Right lobe of liver (tissue), 6 donors: ENCODE measurements around the gene TIMM13. TPM values are rescaled to one million over a fixed set of nuclear protein-coding genes. Genes with fewer than 3 reads are reported as not detected.

Source experiments
- ATAC-seq, 4 donors: fragments of 200-7000 bp; cut with Tn5 transposase; one replicate each; pipeline ENCODE4 v1.9.1; 2020; ENCODE audit warnings: mild to moderate bottlenecking in 4 of 4, moderate library complexity in 4 of 4
- DNase-seq, 3 donors: peaks; one replicate each; pipeline ENCODE4 v3.0.0-alpha.2; 2020
- H3K27ac ChIP-seq, 3 donors: fragments of 200-600 bp; one replicate each; pipeline ENCODE4 v1.8.0; 2022
- H3K27me3 ChIP-seq, 2 donors: fragments of 200-600 bp; one replicate each; pipeline ENCODE4 v1.8.0; 2022
- H3K36me3 ChIP-seq, 4 donors: fragments of 200-600 bp; sonication (generic) in 1 of 4; one replicate each; pipeline versions ENCODE4 v1.5.1 to v1.8.0; 2017 to 2022; ENCODE audit warnings: control low read depth in 1 of 4
- H3K4me1 ChIP-seq, 4 donors: fragments of 200-600 bp; sonication (generic) in 1 of 4; one replicate each; pipeline versions ENCODE4 v1.5.1 to v1.8.0; 2017 to 2022; ENCODE audit warnings: control low read depth in 1 of 4
- H3K4me3 ChIP-seq, 3 donors: fragments of 200-600 bp; one replicate each; pipeline ENCODE4 v1.8.0; 2022
- H3K9me3 ChIP-seq, 4 donors: fragments of 200-600 bp; sonication (generic) in 1 of 4; one replicate each; pipeline versions ENCODE4 v1.5.1 to v1.8.0; 2017 to 2022; ENCODE audit warnings: control low read depth in 1 of 4
- CTCF ChIP-seq, 4 donors: fragments of 200-600 bp in 3 of 4; fragments of 450-650 bp in 1 of 4; IDR thresholded peaks; one replicate each; pipeline versions ENCODE4 v1.5.1 to v1.8.0; 2016 to 2022; ENCODE audit warnings: antibody characterized with exemption in 4 of 4, mild to moderate bottlenecking in 2 of 4
- POLR2A ChIP-seq: fragments of 450-650 bp; IDR thresholded peaks from one replicate; pipeline ENCODE4 v1.6.1; 2017; ENCODE audit warnings: antibody characterized with exemption, mild to moderate bottlenecking
- WGBS: methylation state at CpG from one replicate; pipeline ENCODE4 v1.1.6; 2018; ENCODE audit warnings: low coverage, low lambda C conversion rate; ENCODE audit not compliant: insufficient coverage; ENCODE audit errors: missing lambda C conversion rate; 5-methylcytosine and 5-hydroxymethylcytosine counted together
- intact Hi-C, 2 donors: fragments of 100-400 bp; cut with DNase I; formaldehyde crosslinking; loops; one replicate each; pipeline versions ENCODE4 v1.11.2 to v1.14.1; 2022
- microRNA-seq, 2 donors: library from miRNA; unstranded; fragments of <30 nt; microRNA quantifications; one replicate each; pipeline ENCODE4, GENCODE V29; 2019 to 2020
- total RNA-seq, 6 experiments: library from RNA; depleted of rRNA in 2 of 6; stranded (reverse); fragments of >200 nt in 2 of 6; fragmentation: NEBNext Ultra II Directional in 3 of 6; extraction: Animal tissue kit (Norgen Biotek cat#: 25700) in 3 of 6; gene quantifications; one replicate each; pipeline versions ENCODE4 v1.1.0 to v1.2.4, GENCODE V29; 2016 to 2023
- donor health status: DM: no; HTN: yes; CAD: no.
- donor health status: DM: no; HTN: no; CAD: no.
- donor health status: DM: no; HTN: no; CAD: no.
- donor health status: DM: no; HTN: yes; CAD: no.
- donor health status: DM: no; HTN: yes; CAD: no.

Gene TIMM13
- total RNA-seq, 6 experiments from 2014 or later, result 35.5 to 59.8 (median 51.1) TPM

GRCh38 chr19:2380567-2380966 lies 46.8 kb downstream of the TIMM13 start:
- Histone ChIP-seq H3K4me1 (no peaks in the 10 kb centered on the region), H3K27me3 (no peaks in the 10 kb centered on the region), H3K9me3 (no peaks in the 10 kb centered on the region), H3K27ac (no peak overlapping the region), H3K36me3 (no peaks in the 10 kb centered on the region), H3K4me3 (no peak overlapping the region)
- no peak for ATAC-seq
- TF ChIP-seq CTCF (IDR thresholded peaks at IDR 0.05) (no peak), POLR2A (no peak)
- intact Hi-C loops, result loop anchor here in 1 of 2 donors (10.0 kb wide), 1 partner anchor 46 kb away; no protein-coding TSS in a partner anchor
- WGBS, result 88% methylated on average over 2 of the region's 2 CpGs
- DNase-seq, result no peak

- intact Hi-C loops, result no loop called here
- H3K4me3 ChIP-seq, result no peak overlapping the region
- H3K27me3 ChIP-seq, result no peaks in the 10 kb centered on the region
- no peak for TF ChIP-seq POLR2A
- TF ChIP-seq CTCF (IDR thresholded peaks at IDR 0.05), result no peak
- H3K9me3 ChIP-seq, result no peaks in the 10 kb centered on the region
- DNase-seq (no peak), ATAC-seq (no peak)
- no peaks in the 10 kb centered on the region for H3K4me1 ChIP-seq
- no peak overlapping the region for H3K27ac ChIP-seq
- no peaks in the 10 kb centered on the region for H3K36me3 ChIP-seq
- no CpG with 5 or more reads among the region's 15 CpGs for WGBS
Observed at GRCh38 chr19:2376784-2377519, 50.4 kb downstream of the TIMM13 start.

Small RNAs within 50 kb of the gene (microRNA-seq; reads per million reads assigned to microRNA genes)
- 0 reads per million in 2 donors for gene MIR7108

Other genes with a start within 250 kb of the TIMM13 start
- gene PLEKHJ1, start 191.3 kb downstream of the TIMM13 start, total RNA-seq, result 10 to 100 TPM; 24.4 to 49.3 (median 28.6) TPM
- gene SF3A2, start 190.8 kb downstream of the TIMM13 start, total RNA-seq, result 10 to 100 TPM; 14.0 to 22.1 (median 19.1) TPM
- 1 to 10 TPM in 1 of 6 experiments, under 1 TPM in 5; 0.24 to 1.2 (median 0.59) TPM for gene AMH, start 178.3 kb downstream of the TIMM13 start, total RNA-seq
- under 1 TPM in 3 of 6 experiments, not detected in 3; 0.28 to 0.81 (median 0.42) TPM for gene JSRP1, start 171.2 kb downstream of the TIMM13 start, total RNA-seq
- gene PEAK3, start 145.4 kb downstream of the TIMM13 start, total RNA-seq, result under 1 TPM; 0.07 to 0.49 (median 0.36) TPM
- not detected for gene LINGO3, start 119.4 kb downstream of the TIMM13 start, total RNA-seq
- gene LSM7, start 99.0 kb downstream of the TIMM13 start, total RNA-seq, result 10 to 100 TPM; 22.4 to 64.2 (median 28.2) TPM
- gene SPPL2B, start 98.9 kb downstream of the TIMM13 start, total RNA-seq, result 10 to 100 TPM; 11.8 to 39.8 (median 26.5) TPM
- 1 to 10 TPM in 3 of 6 experiments, under 1 TPM in 3; 0.12 to 6.7 (median 2.9) TPM for gene TMPRSS9, start 67.3 kb downstream of the TIMM13 start, total RNA-seq
- gene LMNB2, start 29.4 kb upstream of the TIMM13 start, total RNA-seq, result 10 to 100 TPM in 1 of 6 experiments, 1 to 10 TPM in 5; 4.6 to 11.6 (median 7.1) TPM
- gene GADD45B, start 48.5 kb upstream of the TIMM13 start, total RNA-seq, result 100 to 1,000 TPM in 4 of 6 experiments, 10 to 100 TPM in 2; 39.0 to 176 (median 127) TPM